ENCODE results near the gene FAM25G. TPM values are rescaled to one million over a fixed set of nuclear protein-coding genes. Genes with fewer than 3 reads are reported as not detected.

FAM25G gene
- total and polyA plus RNA-seq, 2 donors (not counting 3 experiments of a cell fraction or from before 2014, with no cell fraction given) = not detected

DNA sequence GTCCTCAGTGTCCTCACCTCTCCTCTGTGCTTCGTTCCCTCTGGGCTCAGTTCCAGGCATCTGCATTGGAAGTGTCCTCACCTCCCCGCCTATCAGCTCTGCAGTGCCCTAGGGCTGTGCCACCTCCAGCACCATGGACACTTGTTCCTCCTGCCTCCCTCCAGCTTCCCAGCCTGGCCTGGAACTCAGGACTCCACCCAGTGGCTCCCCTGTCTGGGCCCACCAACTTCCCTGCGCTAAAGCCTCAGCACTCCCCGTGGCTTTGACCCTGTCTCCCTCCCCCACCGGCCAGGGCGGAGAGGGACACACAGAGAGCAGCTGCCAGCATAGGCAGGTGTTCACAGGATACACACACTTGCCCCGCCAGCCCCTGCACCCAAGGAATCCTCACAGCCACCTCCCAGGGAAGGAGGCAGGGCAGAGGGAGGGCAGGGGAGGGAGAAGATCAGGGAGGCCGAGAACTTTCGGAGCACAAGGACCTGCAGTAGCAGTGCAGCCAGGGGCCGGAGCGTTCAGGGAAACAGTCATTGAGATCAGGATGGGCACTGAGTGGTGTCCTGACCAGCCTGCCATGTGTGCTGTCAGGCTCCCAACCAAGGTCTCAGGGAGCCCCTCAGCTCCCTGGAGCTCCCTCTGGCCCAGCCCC lies 38.9 kb downstream of the FAM25G start:
- no peaks in the 10 kb centered on the region for H3K79me2 ChIP-seq (ENCODE audit: control insufficient read depth, insufficient read depth, low read length)
- H3K9ac ChIP-seq (replicated peaks; ENCODE audit: extremely low read depth, insufficient read depth, low read length) = no peak overlapping the region
- H2AFZ ChIP-seq (ENCODE audit: low read depth, low read length) = no peak overlapping the region
- no peak overlapping the region for H3K27ac ChIP-seq (ENCODE audit: insufficient read depth, low read depth, low read length)
- H3K27me3 ChIP-seq (ENCODE audit: control insufficient read depth in 2 of 2, insufficient read depth in 2 of 2, low read length in 2 of 2) = no peaks in the 10 kb centered on the region
- dilution Hi-C loops (cut with MboI; ENCODE audit: extremely low pct_ligation_motif_present, low sequenced_read_pairs) = no loop called here
- no peak overlapping the region for H3K4me3 ChIP-seq (replicated peaks in 1 of 3; ENCODE audit: insufficient read depth in 1 of 3, low read depth in 1 of 3, low read length in 3 of 3)
- H3K36me3 ChIP-seq (ENCODE audit: control insufficient read depth in 2 of 2, extremely low read depth in 1 of 2, insufficient read depth in 2 of 2, low read length in 2 of 2) = no peaks in the 10 kb centered on the region
- no peak for FAIRE-seq
- no peak for TF ChIP-seq MYC (IDR thresholded peaks at IDR 0.05; ENCODE audit: low read depth, low read length)
- no peak for TF ChIP-seq JUN (IDR thresholded peaks at IDR 0.05; ENCODE audit: borderline replicate concordance, insufficient read depth, insufficient read length, low read depth)
- TF ChIP-seq, protein P1, sequence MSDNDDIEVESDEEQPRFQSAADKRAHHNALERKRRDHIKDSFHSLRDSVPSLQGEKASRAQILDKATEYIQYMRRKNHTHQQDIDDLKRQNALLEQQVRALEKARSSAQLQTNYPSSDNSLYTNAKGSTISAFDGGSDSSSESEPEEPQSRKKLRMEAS (IDR thresholded peaks at IDR 0.05; ENCODE audit: insufficient read depth, insufficient read length) = no peak
- TF ChIP-seq, protein P2, sequence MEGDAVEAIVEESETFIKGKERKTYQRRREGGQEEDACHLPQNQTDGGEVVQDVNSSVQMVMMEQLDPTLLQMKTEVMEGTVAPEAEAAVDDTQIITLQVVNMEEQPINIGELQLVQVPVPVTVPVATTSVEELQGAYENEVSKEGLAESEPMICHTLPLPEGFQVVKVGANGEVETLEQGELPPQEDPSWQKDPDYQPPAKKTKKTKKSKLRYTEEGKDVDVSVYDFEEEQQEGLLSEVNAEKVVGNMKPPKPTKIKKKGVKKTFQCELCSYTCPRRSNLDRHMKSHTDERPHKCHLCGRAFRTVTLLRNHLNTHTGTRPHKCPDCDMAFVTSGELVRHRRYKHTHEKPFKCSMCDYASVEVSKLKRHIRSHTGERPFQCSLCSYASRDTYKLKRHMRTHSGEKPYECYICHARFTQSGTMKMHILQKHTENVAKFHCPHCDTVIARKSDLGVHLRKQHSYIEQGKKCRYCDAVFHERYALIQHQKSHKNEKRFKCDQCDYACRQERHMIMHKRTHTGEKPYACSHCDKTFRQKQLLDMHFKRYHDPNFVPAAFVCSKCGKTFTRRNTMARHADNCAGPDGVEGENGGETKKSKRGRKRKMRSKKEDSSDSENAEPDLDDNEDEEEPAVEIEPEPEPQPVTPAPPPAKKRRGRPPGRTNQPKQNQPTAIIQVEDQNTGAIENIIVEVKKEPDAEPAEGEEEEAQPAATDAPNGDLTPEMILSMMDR (IDR thresholded peaks at IDR 0.05; ENCODE audit: extremely low read depth in 1 of 2, insufficient read depth in 1 of 2, low read depth in 1 of 2, low read length in 2 of 2) = no peak
- TF ChIP-seq EZH2 (IDR thresholded peaks at IDR 0.05; ENCODE audit: borderline replicate concordance, low read depth, low read length, severe bottlenecking) = no peak
- no peak for TF ChIP-seq FOS (IDR thresholded peaks at IDR 0.05; ENCODE audit: borderline replicate concordance, insufficient read depth, low read length)
- no peak for TF ChIP-seq POLR2AphosphoS5 (IDR thresholded peaks at IDR 0.05; ENCODE audit: insufficient read depth, low read depth, low read length)
- no peak for TF ChIP-seq POLR2A (IDR thresholded peaks at IDR 0.05; ENCODE audit: low read depth, low read length)
- no peak for TF ChIP-seq GATA2 (IDR thresholded peaks at IDR 0.05; ENCODE audit: insufficient read depth, insufficient read length, low read depth, low read length)
- no peaks in the 10 kb centered on the region for H3K4me1 ChIP-seq (ENCODE audit: control insufficient read depth, extremely low read depth, insufficient read depth, low read length)
- CTCF ChIA-PET = interaction anchor here (0.9 kb wide), 1 partner anchor 68 kb away, joined by 3 read pairs; the partner anchor contains the start of gene ZNF488
- H3K9me1 ChIP-seq (replicated peaks; ENCODE audit: control insufficient read depth, extremely low read depth, insufficient read depth, low read length) = no peaks in the 10 kb centered on the region
- DNase-seq (ENCODE audit: low read depth, low spot score) = no peak
- no peaks in the 10 kb centered on the region for H3K9me3 ChIP-seq (replicated peaks; ENCODE audit: control insufficient read depth, insufficient read depth, low read length)
- H4K20me1 ChIP-seq (replicated peaks; ENCODE audit: control insufficient read depth, extremely low read depth, insufficient read depth, low read length) = no peaks in the 10 kb centered on the region
- H3K4me2 ChIP-seq (ENCODE audit: insufficient read depth, low read length) = no peak overlapping the region
- BruUV-seq (replicated peaks) = no TSS peak
- intact Hi-C loops (cut with micrococcal nuclease) = no loop called here
- POLR2A ChIA-PET = no interaction called here
